HEK293 (cell line): ENCODE data around the gene TTLL5.

Source experiments
- CTCF ChIA-PET: fragments of 350-600 bp; formaldehyde crosslinking; extraction: SDS; loops from one replicate; lab custom pipeline; 2021; ENCODE audit warnings: antibody characterized with exemption; lab: Yijun Ruan, JAX
- POLR2A ChIA-PET: fragments of 300-600 bp; formaldehyde crosslinking; extraction: SDS; loops from one replicate; lab custom pipeline; 2020; ENCODE audit warnings: antibody characterized with exemption, inconsistent platforms; lab: Yijun Ruan, JAX
- H3K27ac ChIP-seq: fragments of 200-500 bp; sonication (Bioruptor generic); 2 replicates; pipeline ENCODE4 v1.5.1; 2014; ENCODE audit warnings: low read depth, low read length, control low read depth, inconsistent platforms; ENCODE audit errors: extremely low read depth
- H3K36me3 ChIP-seq, 2 experiments: fragments of 200-500 bp in 1 of 2; sonication (Bioruptor generic) in 1 of 2; 1 replicate in 1 of 2; 2 replicates in 1 of 2; pipeline ENCODE4 v1.5.1; 2014 to 2017; ENCODE audit warnings: inconsistent platforms in 2 of 2, low read length in 2 of 2; ENCODE audit not compliant: control insufficient read depth in 2 of 2, insufficient read depth in 1 of 2
- H3K4me1 ChIP-seq: fragments of 200-500 bp; sonication (Bioruptor generic); 2 replicates; pipeline ENCODE4 v1.5.1; 2014; ENCODE audit warnings: mild to moderate bottlenecking, low read length, inconsistent platforms; ENCODE audit not compliant: control insufficient read depth, insufficient read depth
- H3K4me3 ChIP-seq: 2 replicates; pipeline ENCODE4 v1.5.1; 2011; ENCODE audit warnings: low read depth, mild to moderate bottlenecking, control low read depth, low read length, moderate library complexity
- H3K9me3 ChIP-seq: fragments of 200-500 bp; sonication (Bioruptor generic); 2 replicates; pipeline ENCODE4 v1.5.1; 2014; ENCODE audit warnings: low read depth, low read length, inconsistent platforms; ENCODE audit not compliant: control insufficient read depth, insufficient read depth
- ATF2 ChIP-seq: fragments of 450-650 bp; formaldehyde crosslinking; IDR thresholded peaks from 2 replicates; pipeline ENCODE4 v1.5.1; 2016; ENCODE audit warnings: missing biosample characterization, missing genetic modification characterization, low read depth
- BCL6B ChIP-seq: fragments of 450-650 bp; formaldehyde crosslinking; IDR thresholded peaks from 2 replicates; pipeline ENCODE4 v1.5.1; 2017; ENCODE audit warnings: missing biosample characterization, missing genetic modification characterization
- HOXC10 ChIP-seq: sonication (generic); formaldehyde crosslinking; IDR thresholded peaks from 2 replicates; pipeline ENCODE4 v1.8.1; 2023; ENCODE audit warnings: mild to moderate bottlenecking, missing genetic modification reagents
- KLF8 ChIP-seq: fragments of 450-650 bp; formaldehyde crosslinking; IDR thresholded peaks from 2 replicates; pipeline ENCODE4 v1.5.1; 2016; ENCODE audit warnings: missing biosample characterization, missing genetic modification characterization
- OVOL3 ChIP-seq: fragments of 450-650 bp; formaldehyde crosslinking; IDR thresholded peaks from 2 replicates; pipeline ENCODE4 v1.5.1; 2016; ENCODE audit warnings: missing biosample characterization, missing genetic modification characterization
- YY1 ChIP-seq: fragments of 450-650 bp; formaldehyde crosslinking; IDR thresholded peaks from 2 replicates; pipeline ENCODE4 v1.5.1; 2018; ENCODE audit warnings: missing biosample characterization, missing genetic modification characterization
- ZBTB26 ChIP-seq: fragments of 450-650 bp; formaldehyde crosslinking; optimal IDR thresholded peaks from 2 replicates; pipeline ENCODE3; 2016; ENCODE audit warnings: missing biosample characterization, mild to moderate bottlenecking, missing genetic modification characterization
- ZNF239 ChIP-seq: fragments of 450-650 bp; formaldehyde crosslinking; IDR thresholded peaks from 2 replicates; pipeline ENCODE4 v1.5.1; 2016; ENCODE audit warnings: missing biosample characterization, missing genetic modification characterization
- ZNF280D ChIP-seq: fragments of 450-650 bp; formaldehyde crosslinking; IDR thresholded peaks from 2 replicates; pipeline ENCODE4 v1.5.1; 2016; ENCODE audit warnings: missing biosample characterization, missing genetic modification characterization
- ZNF324 ChIP-seq: fragments of 450-650 bp; formaldehyde crosslinking; IDR thresholded peaks from 2 replicates; pipeline ENCODE4 v1.5.1; 2016; ENCODE audit warnings: missing biosample characterization, missing genetic modification characterization
- ZNF335 ChIP-seq: fragments of 450-650 bp; formaldehyde crosslinking; conservative IDR thresholded peaks from 2 replicates; pipeline ENCODE4 v1.5.1; 2016; ENCODE audit warnings: missing biosample characterization, missing genetic modification characterization
- ZNF362 ChIP-seq: fragments of 450-650 bp; formaldehyde crosslinking; IDR thresholded peaks from 2 replicates; pipeline ENCODE4 v1.5.1; 2016; ENCODE audit warnings: missing biosample characterization, missing genetic modification characterization
- ZNF510 ChIP-seq: fragments of 450-650 bp; formaldehyde crosslinking; IDR thresholded peaks from 2 replicates; pipeline ENCODE4 v1.5.1; 2018; ENCODE audit warnings: mild to moderate bottlenecking, missing genetic modification characterization, missing biosample characterization; ENCODE audit not compliant: insufficient replicate concordance
- ZNF549 ChIP-seq: fragments of 450-650 bp; IDR thresholded peaks from 2 replicates; pipeline ENCODE4 v1.5.1; 2018; ENCODE audit warnings: missing biosample characterization, missing genetic modification characterization, mild to moderate bottlenecking, inconsistent platforms, moderate library complexity
- ZNF571 ChIP-seq: fragments of 450-650 bp; formaldehyde crosslinking; IDR thresholded peaks from 2 replicates; pipeline ENCODE4 v1.5.0; 2017; ENCODE audit warnings: missing biosample characterization, missing genetic modification characterization
- ZNF596 ChIP-seq: fragments of 450-650 bp; IDR thresholded peaks from 2 replicates; pipeline ENCODE4 v1.5.0; 2018; ENCODE audit warnings: missing biosample characterization, mild to moderate bottlenecking, missing genetic modification characterization, moderate library complexity
- ZNF626 ChIP-seq: fragments of 450-650 bp; sonication (Bioruptor Pico); formaldehyde crosslinking; IDR thresholded peaks from 2 replicates; pipeline ENCODE4 v1.5.1; 2018; ENCODE audit warnings: missing biosample characterization, missing genetic modification characterization, inconsistent platforms
- ZNF692 ChIP-seq: fragments of 450-650 bp; formaldehyde crosslinking; IDR thresholded peaks from 2 replicates; pipeline ENCODE4 v1.5.1; 2016; ENCODE audit warnings: missing biosample characterization, missing genetic modification characterization
- ZNF747 ChIP-seq: fragments of 450-650 bp; formaldehyde crosslinking; IDR thresholded peaks from 2 replicates; pipeline ENCODE4 v1.5.1; 2016; ENCODE audit warnings: missing biosample characterization, missing genetic modification characterization
- ZSCAN30 ChIP-seq: fragments of 450-650 bp; IDR thresholded peaks from 2 replicates; pipeline ENCODE4 v1.5.1; 2018; ENCODE audit warnings: missing biosample characterization, mild to moderate bottlenecking, missing genetic modification characterization, moderate library complexity
- ZSCAN4 ChIP-seq: fragments of 450-650 bp; formaldehyde crosslinking; IDR thresholded peaks from 2 replicates; pipeline ENCODE4 v1.5.1; 2017; ENCODE audit warnings: missing biosample characterization, missing genetic modification characterization

The TTLL5 gene

GRCh38 chr14:75999511-76000190 lies 338.6 kb downstream of the TTLL5 start:
- Histone ChIP-seq H3K4me1 (no peaks in the 10 kb centered on the region), H3K9me3 (no peaks in the 10 kb centered on the region), H3K27ac (no peak overlapping the region), H3K36me3 (peaks cover 23 to 79% of the 10 kb centered on the region in 2 experiments), H3K4me3 (no peak overlapping the region)
- CTCF ChIA-PET: interaction anchor here (0.7 kb wide), 1 partner anchor 294 kb away, joined by 3 read pairs; no protein-coding TSS in a partner anchor
- POLR2A ChIA-PET: no interaction called here
- no peak for TF ChIP-seq ZNF510 (tag by site-specific recombination)
- no peak for TF ChIP-seq ZNF692 (tag by site-specific recombination)
- no peak for TF ChIP-seq OVOL3 (tag by site-specific recombination)
- no peak for TF ChIP-seq BCL6B (tag by site-specific recombination)
- TF ChIP-seq YY1 (tag by site-specific recombination): no peak
- TF ChIP-seq ZNF280D: no peak
- no peak for TF ChIP-seq KLF8 (tag by site-specific recombination)
- TF ChIP-seq ZSCAN30: no peak
- no peak for TF ChIP-seq ZSCAN4 (tag by site-specific recombination)
- TF ChIP-seq ZNF362: no peak
- TF ChIP-seq ZNF626 (tag by site-specific recombination): no peak
- no peak for TF ChIP-seq ZNF596 (tag by site-specific recombination)
- no peak for TF ChIP-seq ZNF335 (tag by site-specific recombination)

- H3K4me3 ChIP-seq: no peak overlapping the region
- TF ChIP-seq ZNF571 (no peak), ATF2 (tag by site-specific recombination) (0 out of 2 replicates have a peak, but pooled peaks have one; percentile 5), ZNF549 (tag by site-specific recombination) (no peak), ZNF239 (tag by site-specific recombination) (no peak), ZBTB26 (tag by site-specific recombination) (no peak), ZNF747 (tag by site-specific recombination) (no peak), ZNF324 (no peak), HOXC10 (no peak)
- H3K27ac ChIP-seq: no peak overlapping the region
- H3K9me3 ChIP-seq: peaks cover 4% of the 10 kb centered on the region
- peaks cover 35 to 78% of the 10 kb centered on the region in 2 experiments for H3K36me3 ChIP-seq
- ChIA-PET POLR2A (no interaction called here), CTCF (interaction anchor here (1.2 kb wide), 1 partner anchor 291 kb away, joined by 4 read pairs; no protein-coding TSS in a partner anchor)
- H3K4me1 ChIP-seq: no peaks in the 10 kb centered on the region
Observed at GRCh38 chr14:76002383-76002782, 341.3 kb downstream of the TTLL5 start.
